Esophagus muscularis mucosa (tissue), 4 donors: ENCODE data around the gene EDC3.

Experiments
- CTCF ChIP-seq, 3 experiments: fragments of 200-600 bp in 2 of 3; fragments of 450-650 bp in 1 of 3; sonication (generic) in 2 of 3; IDR thresholded peaks; one replicate each; pipeline ENCODE4 v1.5.1; 2017 to 2019; ENCODE audit warnings: antibody characterized with exemption in 3 of 3, mild to moderate bottlenecking in 2 of 3, moderate library complexity in 1 of 3
- EP300 ChIP-seq: sonication (generic); formaldehyde crosslinking; IDR thresholded peaks from one replicate; pipeline ENCODE4 v1.6.1; 2017; ENCODE audit warnings: antibody characterized with exemption
- POLR2A ChIP-seq: fragments of 450-650 bp; IDR thresholded peaks from one replicate; pipeline ENCODE4 v1.6.1; 2017; ENCODE audit warnings: antibody characterized with exemption, moderate library complexity, mild to moderate bottlenecking, low read depth
- POLR2AphosphoS5 ChIP-seq, 2 donors: sonication (generic); formaldehyde crosslinking; IDR thresholded peaks; one replicate each; pipeline ENCODE4 v1.6.1; 2017; ENCODE audit warnings: antibody characterized with exemption in 2 of 2

GRCh38 chr15:74611341-74611740 is 84.5 kb downstream of the EDC3 start:
- TF ChIP-seq CTCF (IDR thresholded peaks at IDR 0.05): no peak
- no peak for TF ChIP-seq EP300
- TF ChIP-seq POLR2AphosphoS5 (IDR thresholded peaks at IDR 0.05): no peak
- TF ChIP-seq POLR2A: no peak
